IMR-90 (cell line): ENCODE results near the gene CHD6. TPM values are rescaled to one million over a fixed set of nuclear protein-coding genes. Genes with fewer than 3 reads are reported as not detected.

Experiments
- ATAC-seq: fragments of 200-7000 bp; cut with Tn5 transposase; 2 replicates; pipeline ENCODE4 v1.9.1; 2020; ENCODE audit warnings: low read depth, mild to moderate bottlenecking, moderate library complexity
- BruUV-seq: library from RNA; stranded (reverse); fragments of 400-500 nt; replicated peaks from 2 replicates; lab custom pipeline; 2021; lab: Mats Ljungman, UMichigan
- CTCF ChIA-PET: fragments of 300-600 bp; formaldehyde crosslinking; extraction: SDS; loops from one replicate; lab custom pipeline; 2021; ENCODE audit warnings: antibody characterized with exemption; lab: Yijun Ruan, JAX
- POLR2A ChIA-PET: fragments of 300-600 bp; sonication (Branson Sonifier 250); formaldehyde crosslinking; loops from one replicate; lab custom pipeline; 2022; ENCODE audit warnings: antibody characterized with exemption; ENCODE audit not compliant: unreplicated experiment; lab: Charles Lee
- DNase-seq: peaks from one replicate; pipeline ENCODE4 v3.0.0; 2013
- H2AFZ ChIP-seq: replicated peaks from 2 replicates; pipeline ENCODE3; 2013; ENCODE audit warnings: low read length, mild to moderate bottlenecking; ENCODE audit not compliant: poor library complexity
- H2AK5ac ChIP-seq: 2 replicates; pipeline ENCODE4 v1.6.1; 2013; ENCODE audit warnings: low read depth, low read length, inconsistent platforms
- H2AK9ac ChIP-seq: replicated peaks from 2 replicates; pipeline ENCODE3; 2013; ENCODE audit warnings: mild to moderate bottlenecking, low read depth, low read length, moderate library complexity; ENCODE audit not compliant: poor library complexity
- H2BK120ac ChIP-seq: 2 replicates; pipeline ENCODE4 v1.6.1; 2013; ENCODE audit warnings: low read depth, low read length, inconsistent platforms
- H2BK15ac ChIP-seq: 3 replicates; pipeline ENCODE4 v1.6.1; 2013; ENCODE audit warnings: low read depth, low read length, inconsistent platforms
- H2BK20ac ChIP-seq: 2 replicates; pipeline ENCODE4 v1.6.1; 2013; ENCODE audit warnings: low read depth, mild to moderate bottlenecking, inconsistent platforms, low read length, moderate library complexity
- H2BK5ac ChIP-seq: 2 replicates; pipeline ENCODE4 v1.6.1; 2013; ENCODE audit warnings: mild to moderate bottlenecking, low read depth, low read length, inconsistent platforms; ENCODE audit not compliant: poor library complexity, severe bottlenecking
- H3K14ac ChIP-seq: replicated peaks from 2 replicates; pipeline ENCODE4 v1.6.1; 2013; ENCODE audit warnings: low read depth, low read length, inconsistent platforms
- H3K18ac ChIP-seq: 2 replicates; pipeline ENCODE4 v1.6.1; 2013; ENCODE audit warnings: low read depth, low read length, control low read depth
- H3K23ac ChIP-seq: 2 replicates; pipeline ENCODE4 v1.6.1; 2013; ENCODE audit warnings: low read depth, low read length, inconsistent platforms
- H3K27ac ChIP-seq: 2 replicates; pipeline ENCODE4 v1.5.1; 2013; ENCODE audit warnings: mild to moderate bottlenecking, control low read depth, low read length; ENCODE audit not compliant: insufficient read depth
- H3K27me3 ChIP-seq: 2 replicates; pipeline ENCODE4 v1.6.1; 2013; ENCODE audit warnings: low read length; ENCODE audit not compliant: control insufficient read depth, insufficient read depth
- H3K36me3 ChIP-seq: 2 replicates; pipeline ENCODE4 v1.6.1; 2013; ENCODE audit warnings: low read length, mixed read lengths; ENCODE audit not compliant: control insufficient read depth, insufficient read depth
- H3K4ac ChIP-seq: 2 replicates; pipeline ENCODE4 v1.6.1; 2013; ENCODE audit warnings: low read depth, low read length, inconsistent platforms
- H3K4me1 ChIP-seq: 2 replicates; pipeline ENCODE4 v1.6.1; 2013; ENCODE audit warnings: low read length, mixed read lengths; ENCODE audit not compliant: control insufficient read depth, insufficient read depth
- H3K4me2 ChIP-seq: 2 replicates; pipeline ENCODE4 v1.6.1; 2013; ENCODE audit warnings: low read depth, mild to moderate bottlenecking, control low read depth, low read length, moderate library complexity
- H3K4me3 ChIP-seq: 2 replicates; pipeline ENCODE4 v1.5.1; 2013; ENCODE audit warnings: low read depth, mild to moderate bottlenecking, control low read depth, low read length, moderate library complexity; ENCODE audit not compliant: insufficient read depth
- H3K56ac ChIP-seq: 2 replicates; pipeline ENCODE4 v1.6.1; 2013; ENCODE audit warnings: low read length, inconsistent platforms; ENCODE audit not compliant: insufficient read depth; ENCODE audit errors: extremely low read depth
- H3K79me1 ChIP-seq, 2 experiments: 2 replicates each; pipeline ENCODE4 v1.6.1; 2013; ENCODE audit warnings: low read length in 2 of 2, inconsistent platforms in 1 of 2, low read depth in 1 of 2
- H3K9ac ChIP-seq: 2 replicates; pipeline ENCODE4 v1.6.1; 2013; ENCODE audit warnings: low read depth, low read length, control low read depth
- H3K9me1 ChIP-seq: 2 replicates; pipeline ENCODE4 v1.6.1; 2013; ENCODE audit warnings: low read length, inconsistent platforms; ENCODE audit not compliant: insufficient read depth
- H3K9me3 ChIP-seq: 2 replicates; pipeline ENCODE4 v1.6.1; 2013; ENCODE audit warnings: low read length; ENCODE audit not compliant: control insufficient read depth, insufficient read depth
- H4K20me1 ChIP-seq: 2 replicates; pipeline ENCODE4 v1.6.1; 2013; ENCODE audit warnings: low read length, inconsistent platforms; ENCODE audit not compliant: insufficient read depth
- H4K5ac ChIP-seq: 2 replicates; pipeline ENCODE4 v1.6.1; 2013; ENCODE audit warnings: mild to moderate bottlenecking, low read depth, low read length, control low read depth
- H4K8ac ChIP-seq, 2 experiments: 2 replicates each; pipeline ENCODE4 v1.6.1; 2013; ENCODE audit warnings: low read depth in 2 of 2, low read length in 2 of 2, control low read depth in 1 of 2, inconsistent platforms in 1 of 2
- H4K91ac ChIP-seq: 2 replicates; pipeline ENCODE4 v1.6.1; 2013; ENCODE audit warnings: low read depth, low read length, inconsistent platforms; ENCODE audit not compliant: insufficient read depth
- BHLHE40 ChIP-seq: fragments of 150-350 bp; IDR thresholded peaks from 2 replicates; pipeline ENCODE4 v1.6.1; 2016; ENCODE audit warnings: mild to moderate bottlenecking, low read depth, low read length
- CEBPB ChIP-seq: IDR thresholded peaks from 2 replicates; pipeline ENCODE4 v1.6.1; 2012; ENCODE audit warnings: low read depth, low read length, improper control_type of control experiment
- CHD1 ChIP-seq: IDR thresholded peaks from 2 replicates; pipeline ENCODE4 v1.6.1; 2012; ENCODE audit warnings: low read depth, low read length, improper control_type of control experiment
- CTCF ChIP-seq: conservative IDR thresholded peaks from 2 replicates; pipeline ENCODE4 v1.5.1; 2012; ENCODE audit warnings: mild to moderate bottlenecking, low read depth, low read length, improper control_type of control experiment
- FOS ChIP-seq: fragments of 150-350 bp; IDR thresholded peaks from 2 replicates; pipeline ENCODE4 v1.6.1; 2016; ENCODE audit warnings: low read depth, low read length
- MAFK ChIP-seq: IDR thresholded peaks from 2 replicates; pipeline ENCODE4 v1.6.1; 2012; ENCODE audit warnings: low read depth, low read length, improper control_type of control experiment
- MXI1 ChIP-seq: IDR thresholded peaks from 2 replicates; pipeline ENCODE4 v1.6.1; 2012; ENCODE audit warnings: low read depth, mild to moderate bottlenecking, low read length, moderate library complexity, borderline replicate concordance
- NFE2L2 ChIP-seq: fragments of 150-350 bp; IDR thresholded peaks from 2 replicates; pipeline ENCODE4 v1.6.1; 2016; ENCODE audit warnings: low read depth, mild to moderate bottlenecking, low read length
- POLR2A ChIP-seq: IDR thresholded peaks from 2 replicates; pipeline ENCODE4 v1.6.1; 2012; ENCODE audit warnings: mild to moderate bottlenecking, low read depth, low read length
- RAD21 ChIP-seq: IDR thresholded peaks from 2 replicates; pipeline ENCODE4 v1.6.1; 2012; ENCODE audit warnings: low read length, improper control_type of control experiment
- RFX5 ChIP-seq: IDR thresholded peaks from 2 replicates; pipeline ENCODE4 v1.8.0; 2012; ENCODE audit warnings: low read depth, mild to moderate bottlenecking, low read length, moderate library complexity
- WGBS, 2 experiments: methylation state at CpG; one replicate each; pipeline versions ENCODE4 v1.1.5 to v1.1.7; 2013; ENCODE audit warnings: missing lambda C conversion rate in 2 of 2; ENCODE audit not compliant: insufficient read length in 1 of 2; ENCODE audit errors: extremely low coverage in 2 of 2; 5-methylcytosine and 5-hydroxymethylcytosine counted together
- dilution Hi-C: fragments of 300-500 bp; cut with HindIII; formaldehyde crosslinking; loops from one replicate; pipeline ENCODE4 v1.14.3; 2018; ENCODE audit warnings: low sequenced_read_pairs; ENCODE audit not compliant: unreplicated experiment
- in situ Hi-C: fragments of 300-500 bp; cut with MboI; formaldehyde crosslinking; loops from 3 replicates; pipeline ENCODE4 v1.14.3; 2019; ENCODE audit warnings: low sequenced_read_pairs, inconsistent platforms, mixed read lengths
- intact Hi-C: fragments of 100-400 bp; cut with micrococcal nuclease; formaldehyde crosslinking; loops from 2 replicates; pipeline ENCODE4 v1.10.0; 2022
- polyA plus RNA-seq, 3 experiments: library from polyadenylated mRNA; depleted of rRNA; stranded (reverse); fragments of >200 nt; gene quantifications; 2 replicates each; pipeline ENCODE4 v1.2.3, GENCODE V29; 2012; ENCODE audit warnings: low replicate concordance in 1 of 3
- total RNA-seq: library from RNA; depleted of rRNA; stranded (reverse); fragments of >200 nt; gene quantifications from 2 replicates; pipeline ENCODE4 v1.2.3, GENCODE V29; 2012

CHD6 gene
- total and polyA plus RNA-seq, 2 of the 4 experiments (the other 2 are of a cell fraction): 8.8 to 26.7 TPM

GRCh38 chr20:41621421-41621820, 3.2 kb upstream of the CHD6 start:
- Histone ChIP-seq H3K27me3 (peaks cover 12% of the 10 kb centered on the region), H3K4ac (no peak overlapping the region), H2BK15ac (no peak overlapping the region), H4K91ac (no peak overlapping the region), H4K8ac (no peak overlapping the region), H2BK5ac (no peak overlapping the region), H3K9me3 (no peaks in the 10 kb centered on the region), H3K4me2 (no peak overlapping the region), H2AK9ac (no peak overlapping the region), H2BK20ac (no peak overlapping the region), H2AK5ac (no peak overlapping the region), H3K4me3 (no peak overlapping the region), H3K36me3 (no peaks in the 10 kb centered on the region), H3K4me1 (peaks cover 4% of the 10 kb centered on the region), H2AFZ (no peak overlapping the region), H3K18ac (no peak overlapping the region), H3K14ac (no peak overlapping the region), H4K5ac (no peak overlapping the region), H3K79me1 (peaks cover 4 to 11% of the 10 kb centered on the region in 2 experiments; a peak in 3 of 4 replicates), H3K27ac (no peak overlapping the region), H3K9me1 (no peaks in the 10 kb centered on the region), H3K56ac (no peak overlapping the region), H3K23ac (no peak overlapping the region), H2BK120ac (no peak overlapping the region), H3K9ac (no peak overlapping the region), H4K20me1 (peaks cover 11% of the 10 kb centered on the region; the same call in 1 of the 2 replicates)
- TF ChIP-seq RFX5 (no peak), CEBPB (no peak), MAFK (no peak), FOS (no peak), RAD21 (no peak), MXI1 (no peak), CTCF (no peak), BHLHE40 (no peak), CHD1 (no peak), NFE2L2 (no peak), POLR2A (no peak)
- in situ Hi-C loops: loop anchor here (25.0 kb wide), 2 partner anchors 459 to 659 kb away; no protein-coding TSS in a partner anchor
- dilution Hi-C loops: no loop called here
- no peak for ATAC-seq
- WGBS, 2 experiments: 86% methylated on average over 1 of the region's 1 CpG; no CpG with 5 or more reads in 1 of the 2 experiments
- POLR2A ChIA-PET: no interaction called here
- no TSS peak for BruUV-seq
- intact Hi-C loops: no loop called here
- no peak for DNase-seq
- CTCF ChIA-PET: interaction anchor here (0.7 kb wide), 1 partner anchor 9 kb away, joined by 3 read pairs; no protein-coding TSS in a partner anchor
